Endothelial cell of umbilical vein (primary cell): ENCODE results near the gene LRRC23. TPM values are rescaled to one million over a fixed set of nuclear protein-coding genes. Genes with fewer than 3 reads are reported as not detected.

Experiments used
- BruUV-seq: library from RNA; stranded (reverse); fragments of 400-500 nt; replicated peaks from 2 replicates; lab custom pipeline; 2021; lab: Mats Ljungman, UMichigan
- CTCF ChIA-PET: fragments of 300-600, 350-600 bp; sonication (Branson Sonifier 250); formaldehyde crosslinking; loops from one replicate; lab custom pipeline; 2021; ENCODE audit warnings: antibody characterized with exemption, inconsistent platforms; lab: Charles Lee
- POLR2A ChIA-PET: fragments of 300-600, 350-600 bp; sonication (Branson Sonifier 250); formaldehyde crosslinking; loops from one replicate; lab custom pipeline; 2021; ENCODE audit warnings: antibody characterized with exemption, inconsistent platforms; lab: Charles Lee
- DNase-seq: peaks from one replicate; pipeline ENCODE4 v3.0.0-alpha.2; 2011; ENCODE audit warnings: low read depth, low spot score
- FAIRE-seq: peaks from 2 replicates; lab custom pipeline; 2011; peaks lifted over from hg19 to GRCh38; lab: Jason Lieb, UNC
- H2AFZ ChIP-seq: 2 replicates; pipeline ENCODE4 v1.6.0; 2012; ENCODE audit warnings: low read depth, low read length, control low read depth, inconsistent platforms
- H3K27ac ChIP-seq: 2 replicates; pipeline ENCODE4 v1.5.1; 2011; ENCODE audit warnings: low read depth, mild to moderate bottlenecking, control low read depth, low read length, moderate library complexity; ENCODE audit not compliant: insufficient read depth
- H3K27me3 ChIP-seq, 2 experiments: 2 replicates each; pipeline versions ENCODE4 v1.6.0 to v1.6.1; 2011; ENCODE audit warnings: low read length in 2 of 2, mixed read lengths in 1 of 2; ENCODE audit not compliant: control insufficient read depth in 2 of 2, insufficient read depth in 2 of 2
- H3K36me3 ChIP-seq, 2 experiments: 2 replicates in 1 of 2; 3 replicates in 1 of 2; pipeline ENCODE4 v1.5.1; 2011; ENCODE audit warnings: low read length in 2 of 2, mild to moderate bottlenecking in 1 of 2, moderate library complexity in 1 of 2; ENCODE audit not compliant: control insufficient read depth in 2 of 2, insufficient read depth in 2 of 2; ENCODE audit errors: extremely low read depth in 1 of 2
- H3K4me1 ChIP-seq: 3 replicates; pipeline ENCODE4 v1.5.1; 2011; ENCODE audit warnings: mild to moderate bottlenecking, low read length; ENCODE audit not compliant: control insufficient read depth, insufficient read depth; ENCODE audit errors: extremely low read depth
- H3K4me2 ChIP-seq: 2 replicates; pipeline ENCODE4 v1.6.1; 2011; ENCODE audit warnings: low read length, control low read depth, mixed read lengths; ENCODE audit not compliant: insufficient read depth
- H3K4me3 ChIP-seq, 3 experiments: fragments of 200-600 bp in 1 of 3; sonication (generic), shearing (Covaris generic) in 1 of 3; replicated peaks in 1 of 3; 2 replicates each; pipeline ENCODE4 v1.5.1; 2011 to 2016; ENCODE audit warnings: control low read depth in 3 of 3, low read length in 3 of 3, mild to moderate bottlenecking in 2 of 3, inconsistent platforms in 1 of 3, low read depth in 1 of 3, moderate library complexity in 1 of 3; ENCODE audit not compliant: insufficient read depth in 1 of 3
- H3K79me2 ChIP-seq: 2 replicates; pipeline ENCODE4 v1.6.0; 2012; ENCODE audit warnings: low read length, inconsistent platforms; ENCODE audit not compliant: control insufficient read depth, insufficient read depth
- H3K9ac ChIP-seq: replicated peaks from 2 replicates; pipeline ENCODE3; 2011; ENCODE audit warnings: low read length, control low read depth; ENCODE audit not compliant: insufficient read depth; ENCODE audit errors: extremely low read depth
- H3K9me1 ChIP-seq: replicated peaks from 3 replicates; pipeline ENCODE4 v1.6.0; 2011; ENCODE audit warnings: mild to moderate bottlenecking, low read length; ENCODE audit not compliant: control insufficient read depth, insufficient read depth; ENCODE audit errors: extremely low read depth
- H3K9me3 ChIP-seq: replicated peaks from 2 replicates; pipeline ENCODE4 v1.5.1; 2012; ENCODE audit warnings: low read length, inconsistent platforms; ENCODE audit not compliant: control insufficient read depth, insufficient read depth
- H4K20me1 ChIP-seq: replicated peaks from 2 replicates; pipeline ENCODE3; 2011; ENCODE audit warnings: mild to moderate bottlenecking, low read length; ENCODE audit not compliant: control insufficient read depth, insufficient read depth; ENCODE audit errors: extremely low read depth
- EZH2 ChIP-seq: IDR thresholded peaks from 2 replicates; pipeline ENCODE4 v1.6.1; 2012; ENCODE audit warnings: borderline replicate concordance, low read depth, mild to moderate bottlenecking, moderate library complexity, low read length, inconsistent platforms; ENCODE audit not compliant: severe bottlenecking
- FOS ChIP-seq: IDR thresholded peaks from 2 replicates; pipeline ENCODE4 v1.6.1; 2011; ENCODE audit warnings: mild to moderate bottlenecking, low read length, moderate library complexity, borderline replicate concordance; ENCODE audit not compliant: insufficient read depth
- GATA2 ChIP-seq: IDR thresholded peaks from 2 replicates; pipeline ENCODE4 v1.7.0; 2011; ENCODE audit warnings: low read depth, mild to moderate bottlenecking, moderate library complexity, mixed read lengths, low read length; ENCODE audit not compliant: insufficient read length, insufficient read depth
- JUN ChIP-seq: IDR thresholded peaks from 2 replicates; pipeline ENCODE4 v1.6.1; 2011; ENCODE audit warnings: borderline replicate concordance, low read depth; ENCODE audit not compliant: insufficient read length, insufficient read depth
- MAX ChIP-seq: IDR thresholded peaks from 2 replicates; pipeline ENCODE4 v1.6.1; 2011; ENCODE audit not compliant: insufficient read depth, insufficient read length
- MYC ChIP-seq: IDR thresholded peaks from one replicate; pipeline ENCODE4 v1.6.1; 2011; ENCODE audit warnings: mild to moderate bottlenecking, low read depth, low read length
- POLR2A ChIP-seq: IDR thresholded peaks from 2 replicates; pipeline ENCODE4 v1.6.1; 2012; ENCODE audit warnings: low read depth, mild to moderate bottlenecking, control low read depth, low read length
- POLR2AphosphoS5 ChIP-seq: IDR thresholded peaks from 2 replicates; pipeline ENCODE4 v1.6.1; 2012; ENCODE audit warnings: low read depth, mild to moderate bottlenecking, control low read depth, low read length, moderate library complexity; ENCODE audit not compliant: insufficient read depth
- dilution Hi-C: fragments of 300-500 bp; cut with MboI; formaldehyde crosslinking; loops from one replicate; pipeline ENCODE4 v1.15.0; 2019; ENCODE audit warnings: low sequenced_read_pairs; ENCODE audit not compliant: extremely low pct_ligation_motif_present
- intact Hi-C: fragments of 100-400 bp; cut with micrococcal nuclease; formaldehyde crosslinking; loops from one replicate; pipeline ENCODE4 v1.10.0; 2022
- polyA plus RNA-seq, 4 experiments: library from polyadenylated mRNA; depleted of rRNA in 3 of 4; stranded (reverse) in 3 of 4; unstranded in 1 of 4; fragments of >200 nt; gene quantifications; 2 replicates each; pipeline versions ENCODE4 v1.2.1 to v1.2.3, GENCODE V29; 2011 to 2012; ENCODE audit warnings: missing spikeins in 1 of 4
- total RNA-seq: library from RNA; stranded (reverse); gene quantifications from 2 replicates; pipeline ENCODE4 v1.2.3, GENCODE V29; 2021
- TF ChIP-seq, protein P1 (sequence below), 2 donors: IDR thresholded peaks; 1 replicate in 1 of 2; 2 replicates in 1 of 2; pipeline ENCODE4 v1.5.1; 2011; ENCODE audit warnings: low read length in 2 of 2, mild to moderate bottlenecking in 2 of 2, moderate library complexity in 2 of 2, control low read depth in 1 of 2, inconsistent platforms in 1 of 2, low read depth in 1 of 2; ENCODE audit not compliant: insufficient read depth in 1 of 2; ENCODE audit errors: extremely low read depth in 1 of 2

Gene LRRC23
- total and polyA plus RNA-seq, 2 donors (not counting 3 experiments of a cell fraction or from before 2014, with no cell fraction given) = 3.1 to 3.5 TPM

- no peaks in the 10 kb centered on the region for H3K36me3 ChIP-seq
- FAIRE-seq (no peak), DNase-seq (no peak)
- no peak overlapping the region for H3K4me3 ChIP-seq
- H3K27ac ChIP-seq = peak overlapping the region; percentile 72
- ChIA-PET POLR2A (interaction anchor here (0.8 to 2.3 kb wide), 9 partner anchors 9 to 172 kb away, joined by 3 to 24 read pairs (median 3); partner anchors contain the start of genes C12orf57, MLF2, RNU7-1 and SPSB2), CTCF (interaction anchor here (0.7 to 4.3 kb wide), 22 partner anchors 9 to 220 kb away, joined by 3 to 94 read pairs (median 6); partner anchors contain the start of genes C12orf57, C1RL, CDCA3 and ENO2)
- BruUV-seq = TSS peak; percentile 61
- H2AFZ ChIP-seq = peak overlapping the region; percentile 16
- TF ChIP-seq JUN = no peak
- no peak for TF ChIP-seq POLR2A
- TF ChIP-seq MYC = no peak
- TF ChIP-seq EZH2 = no peak
- TF ChIP-seq GATA2 = no peak
- TF ChIP-seq FOS = no peak
- no peak for TF ChIP-seq POLR2AphosphoS5
- TF ChIP-seq MAX = no peak
- TF ChIP-seq, protein P1, sequence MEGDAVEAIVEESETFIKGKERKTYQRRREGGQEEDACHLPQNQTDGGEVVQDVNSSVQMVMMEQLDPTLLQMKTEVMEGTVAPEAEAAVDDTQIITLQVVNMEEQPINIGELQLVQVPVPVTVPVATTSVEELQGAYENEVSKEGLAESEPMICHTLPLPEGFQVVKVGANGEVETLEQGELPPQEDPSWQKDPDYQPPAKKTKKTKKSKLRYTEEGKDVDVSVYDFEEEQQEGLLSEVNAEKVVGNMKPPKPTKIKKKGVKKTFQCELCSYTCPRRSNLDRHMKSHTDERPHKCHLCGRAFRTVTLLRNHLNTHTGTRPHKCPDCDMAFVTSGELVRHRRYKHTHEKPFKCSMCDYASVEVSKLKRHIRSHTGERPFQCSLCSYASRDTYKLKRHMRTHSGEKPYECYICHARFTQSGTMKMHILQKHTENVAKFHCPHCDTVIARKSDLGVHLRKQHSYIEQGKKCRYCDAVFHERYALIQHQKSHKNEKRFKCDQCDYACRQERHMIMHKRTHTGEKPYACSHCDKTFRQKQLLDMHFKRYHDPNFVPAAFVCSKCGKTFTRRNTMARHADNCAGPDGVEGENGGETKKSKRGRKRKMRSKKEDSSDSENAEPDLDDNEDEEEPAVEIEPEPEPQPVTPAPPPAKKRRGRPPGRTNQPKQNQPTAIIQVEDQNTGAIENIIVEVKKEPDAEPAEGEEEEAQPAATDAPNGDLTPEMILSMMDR (IDR thresholded peaks at IDR 0.05; ENCODE audit: extremely low read depth in 1 of 2, insufficient read depth in 1 of 2, low read depth in 1 of 2, low read length in 2 of 2) = no peak
- H3K79me2 ChIP-seq = peaks cover 33% of the 10 kb centered on the region
- H4K20me1 ChIP-seq = no peaks in the 10 kb centered on the region
- no peaks in the 10 kb centered on the region for H3K9me1 ChIP-seq
- H3K4me2 ChIP-seq = peak overlapping the region; percentile 81
- peak overlapping the region; percentile 37 for H3K9ac ChIP-seq
- H3K4me1 ChIP-seq = peaks cover 44% of the 10 kb centered on the region
- no peaks in the 10 kb centered on the region for H3K27me3 ChIP-seq
- dilution Hi-C loops = no loop called here
- no peaks in the 10 kb centered on the region for H3K9me3 ChIP-seq
- intact Hi-C loops = no loop called here
Observed at GRCh38 chr12:6925239-6925539, 20.6 kb downstream of the LRRC23 start.
